H1 (cell line): ENCODE results near the gene TYRO3. TPM values are rescaled to one million over a fixed set of nuclear protein-coding genes. Genes with fewer than 3 reads are reported as not detected.
A peak's percentile ranks its signal among the peaks of the same experiment; 100 is the strongest.

Source experiments
- CTCF ChIA-PET: fragments of 300-600 bp; sonication (Branson Sonifier 250); formaldehyde crosslinking; loops from one replicate; lab custom pipeline; 2021; ENCODE audit not compliant: partially characterized antibody; lab: Charles Lee
- POLR2A ChIA-PET: fragments of 300-600 bp; sonication (Branson Sonifier 250); formaldehyde crosslinking; loops from one replicate; lab custom pipeline; 2021; ENCODE audit warnings: inconsistent platforms; ENCODE audit not compliant: partially characterized antibody; lab: Charles Lee
- DNase-seq, 2 experiments: peaks; one replicate each; pipeline versions ENCODE4 v3.0.0 to v3.0.0-alpha.2; 2010 to 2022; ENCODE audit warnings: low spot score in 2 of 2, low read depth in 1 of 2, mixed read lengths in 1 of 2
- FAIRE-seq: peaks from 2 replicates; lab custom pipeline; 2011; peaks lifted over from hg19 to GRCh38; lab: Jason Lieb, UNC
- H2AFZ ChIP-seq: 2 replicates; pipeline ENCODE4 v1.8.1; 2012; ENCODE audit warnings: low read length, inconsistent platforms
- H2AK5ac ChIP-seq: 2 replicates; pipeline ENCODE4 v1.6.1; 2013; ENCODE audit warnings: low read depth, low read length
- H2BK120ac ChIP-seq: replicated peaks from 2 replicates; pipeline ENCODE3; 2013; ENCODE audit warnings: low read depth, low read length, inconsistent platforms
- H2BK12ac ChIP-seq: 2 replicates; pipeline ENCODE4 v1.6.1; 2013; ENCODE audit warnings: low read depth, low read length
- H2BK15ac ChIP-seq: 2 replicates; pipeline ENCODE4 v1.6.1; 2013; ENCODE audit warnings: low read length
- H2BK20ac ChIP-seq: 2 replicates; pipeline ENCODE4 v1.6.1; 2013; ENCODE audit warnings: low read length
- H2BK5ac ChIP-seq: 2 replicates; pipeline ENCODE4 v1.6.1; 2013; ENCODE audit warnings: low read depth, low read length
- H3K14ac ChIP-seq: 2 replicates; pipeline ENCODE4 v1.6.1; 2013; ENCODE audit warnings: inconsistent platforms; ENCODE audit not compliant: insufficient read length
- H3K18ac ChIP-seq: 2 replicates; pipeline ENCODE4 v1.6.1; 2013; ENCODE audit warnings: low read length; ENCODE audit errors: extremely low read depth
- H3K23ac ChIP-seq: 2 replicates; pipeline ENCODE4 v1.6.1; 2013; ENCODE audit warnings: inconsistent platforms; ENCODE audit not compliant: insufficient read length
- H3K23me2 ChIP-seq: 2 replicates; pipeline ENCODE4 v1.6.1; 2013; ENCODE audit warnings: low read depth, low read length
- H3K27ac ChIP-seq: 2 replicates; pipeline ENCODE4 v1.6.1; 2011; ENCODE audit warnings: low read depth, low read length, inconsistent platforms
- H3K27me3 ChIP-seq, 4 experiments: replicated peaks in 1 of 4; 1 replicate in 1 of 4; 2 replicates in 3 of 4; pipeline versions ENCODE4 v1.6.1 to v1.8.1; 2011 to 2013; ENCODE audit warnings: low read length in 3 of 4, mild to moderate bottlenecking in 3 of 4, inconsistent platforms in 2 of 4, mixed read lengths in 2 of 4, moderate library complexity in 1 of 4; ENCODE audit not compliant: control insufficient read depth in 3 of 4, insufficient read depth in 3 of 4; ENCODE audit errors: extremely low read depth in 1 of 4
- H3K36me3 ChIP-seq, 4 experiments: 2 replicates each; pipeline versions ENCODE4 v1.6.1 to v1.8.1; 2011 to 2013; ENCODE audit warnings: mild to moderate bottlenecking in 4 of 4, low read length in 3 of 4, moderate library complexity in 2 of 4, control low read depth in 1 of 4, inconsistent platforms in 1 of 4; ENCODE audit not compliant: insufficient read depth in 4 of 4, control insufficient read depth in 2 of 4
- H3K4ac ChIP-seq: replicated peaks from 2 replicates; pipeline ENCODE3; 2013; ENCODE audit warnings: low read length, low read depth, mixed read lengths, inconsistent platforms; ENCODE audit not compliant: insufficient read length
- H3K4me1 ChIP-seq, 4 experiments: replicated peaks in 1 of 4; 1 replicate in 1 of 4; 2 replicates in 3 of 4; pipeline versions ENCODE4 v1.6.1 to v1.8.1; 2011 to 2013; ENCODE audit warnings: low read length in 3 of 4, inconsistent platforms in 2 of 4, mixed read lengths in 1 of 4; ENCODE audit not compliant: insufficient read depth in 4 of 4, control insufficient read depth in 3 of 4
- H3K4me2 ChIP-seq, 2 experiments: 2 replicates each; pipeline versions ENCODE4 v1.6.1 to v1.8.1; 2011 to 2013; ENCODE audit warnings: low read depth in 2 of 2, low read length in 2 of 2, control low read depth in 1 of 2, inconsistent platforms in 1 of 2, mild to moderate bottlenecking in 1 of 2; ENCODE audit not compliant: insufficient read depth in 1 of 2
- H3K4me3 ChIP-seq, 4 experiments: fragments of 200-600, 300-600 bp in 1 of 4; sonication (generic), shearing (Covaris generic), sonication (Bioruptor Twin) in 1 of 4; 2 replicates each; pipeline versions ENCODE4 v1.5.1 to v1.8.1; 2011 to 2016; ENCODE audit warnings: low read length in 4 of 4, low read depth in 3 of 4, control low read depth in 2 of 4, inconsistent platforms in 2 of 4, mild to moderate bottlenecking in 2 of 4, mixed read lengths in 1 of 4, moderate library complexity in 1 of 4; ENCODE audit not compliant: insufficient read depth in 2 of 4; ENCODE audit errors: extremely low read depth in 1 of 4
- H3K56ac ChIP-seq: replicated peaks from 2 replicates; pipeline ENCODE3; 2013; ENCODE audit warnings: low read depth, mild to moderate bottlenecking, mixed read lengths, low read length, inconsistent platforms; ENCODE audit not compliant: insufficient read length
- H3K79me1 ChIP-seq: 2 replicates; pipeline ENCODE4 v1.6.1; 2013; ENCODE audit warnings: low read depth, low read length, control low read depth
- H3K79me2 ChIP-seq, 2 experiments: 2 replicates each; pipeline versions ENCODE4 v1.6.1 to v1.8.1; 2012 to 2013; ENCODE audit warnings: low read length in 2 of 2, mild to moderate bottlenecking in 2 of 2, inconsistent platforms in 1 of 2; ENCODE audit not compliant: insufficient read depth in 2 of 2, control insufficient read depth in 1 of 2
- H3K9ac ChIP-seq, 4 experiments: replicated peaks in 1 of 4; 1 replicate in 1 of 4; 2 replicates in 3 of 4; pipeline versions ENCODE4 v1.6.1 to v1.8.1; 2011 to 2013; ENCODE audit warnings: low read depth in 3 of 4, low read length in 3 of 4, control low read depth in 2 of 4, mild to moderate bottlenecking in 2 of 4, moderate library complexity in 2 of 4, inconsistent platforms in 1 of 4; ENCODE audit errors: extremely low read depth in 1 of 4
- H3K9me3 ChIP-seq, 2 experiments: 2 replicates each; pipeline versions ENCODE4 v1.6.1 to v1.8.1; 2012 to 2013; ENCODE audit warnings: mild to moderate bottlenecking in 2 of 2, moderate library complexity in 2 of 2, control low read depth in 1 of 2, inconsistent platforms in 1 of 2, low read depth in 1 of 2, low read length in 1 of 2, mixed read lengths in 1 of 2; ENCODE audit not compliant: insufficient read depth in 2 of 2
- H4K20me1 ChIP-seq, 2 experiments: replicated peaks in 1 of 2; 2 replicates each; pipeline versions ENCODE3 to v1.8.1; 2011 to 2013; ENCODE audit warnings: inconsistent platforms in 2 of 2, low read length in 2 of 2, mild to moderate bottlenecking in 1 of 2; ENCODE audit not compliant: insufficient read depth in 2 of 2, control insufficient read depth in 1 of 2
- H4K5ac ChIP-seq: 2 replicates; pipeline ENCODE4 v1.6.1; 2013; ENCODE audit warnings: low read length, low read depth, mixed read lengths, inconsistent platforms; ENCODE audit not compliant: insufficient read length
- H4K8ac ChIP-seq: 2 replicates; pipeline ENCODE4 v1.8.0; 2013; ENCODE audit warnings: mild to moderate bottlenecking, moderate library complexity, low read length, inconsistent platforms; ENCODE audit not compliant: insufficient read depth; ENCODE audit errors: extremely low read depth
- H4K91ac ChIP-seq: replicated peaks from 2 replicates; pipeline ENCODE3; 2013; ENCODE audit warnings: low read length, mixed read lengths, inconsistent platforms; ENCODE audit not compliant: insufficient read length
- CEBPB ChIP-seq: IDR thresholded peaks from 2 replicates; pipeline ENCODE4 v1.6.1; 2012; ENCODE audit warnings: low read depth, low read length
- KDM4A ChIP-seq: IDR thresholded peaks from one replicate; pipeline ENCODE4 v1.7.1; 2012; ENCODE audit warnings: low read depth, mild to moderate bottlenecking, moderate library complexity, low read length, inconsistent platforms; ENCODE audit not compliant: severe bottlenecking
- WGBS, 2 experiments: shearing (Covaris generic) in 1 of 2; methylation state at CpG; one replicate each; pipeline versions ENCODE4 v1.1.6 to v1.1.7; 2013 to 2015; ENCODE audit warnings: low lambda C conversion rate in 2 of 2, mixed read lengths in 2 of 2, inconsistent platforms in 1 of 2, low coverage in 1 of 2, missing lambda C conversion rate in 1 of 2; ENCODE audit not compliant: insufficient replicate concordance in 2 of 2, insufficient coverage in 1 of 2, insufficient read length in 1 of 2; ENCODE audit errors: extremely low coverage in 1 of 2, missing lambda C conversion rate in 1 of 2; 5-methylcytosine and 5-hydroxymethylcytosine counted together
- polyA plus RNA-seq, 7 experiments: library from polyadenylated mRNA; depleted of rRNA in 3 of 7; stranded (reverse) in 5 of 7; unstranded in 2 of 7; fragments of >200 nt in 5 of 7; fragments of 200-250 nt in 2 of 7; gene quantifications; 1 replicate in 5 of 7; 2 replicates in 1 of 7; 4 replicates in 1 of 7; pipeline versions ENCODE4 v1.2.1 to v1.2.3, GENCODE V29; 2011 to 2013; ENCODE audit warnings: missing spikeins in 2 of 7, mixed read lengths in 2 of 7
- total RNA-seq: library from RNA; stranded (reverse); fragmentation: NEBNext Ultra II Directional; extraction: Animal tissue kit (Norgen Biotek cat#: 25700); gene quantifications from 2 replicates; pipeline ENCODE4 v1.2.1, GENCODE V29; 2021

The TYRO3 gene
- total and polyA plus RNA-seq, 2 of the 8 experiments (the other 6 are each of a cell fraction or from before 2014, with no cell fraction given): 82.7 to 98.8 TPM

GRCh38 chr15:41550066-41550775 lies 8.8 kb upstream of the TYRO3 start:
- no peaks in the 10 kb centered on the region for H3K79me1 ChIP-seq
- no peak overlapping the region for H2BK20ac ChIP-seq
- CTCF ChIA-PET: interaction anchor here (0.7 kb wide), 1 partner anchor 11 kb away, joined by 3 read pairs; no protein-coding TSS in a partner anchor
- no peak overlapping the region for H3K56ac ChIP-seq
- no peak overlapping the region for H2AK5ac ChIP-seq
- no peak for FAIRE-seq
- H3K14ac ChIP-seq: no peak overlapping the region
- no peak overlapping the region for H3K9ac ChIP-seq
- no peak overlapping the region for H3K23ac ChIP-seq
- TF ChIP-seq KDM4A (no peak), CEBPB (0 out of 2 replicates have a peak, but pooled peaks have one; percentile 19)
- TF ChIP-seq, all 59 proteins: peak for 1
- Histone ChIP-seq H3K4me1 (no peaks in the 10 kb centered on the region), H3K4ac (no peak overlapping the region), H2BK12ac (no peak overlapping the region), H3K9me3 (no peaks in the 10 kb centered on the region), H3K23me2 (peaks cover 2% of the 10 kb centered on the region; the same call in 1 of the 2 replicates), H3K18ac (no peak overlapping the region), H4K91ac (no peak overlapping the region), H4K5ac (no peak overlapping the region), H3K36me3 (no peaks in the 10 kb centered on the region), H3K4me3 (no peak overlapping the region), H2BK120ac (no peak overlapping the region), H4K8ac (no peak overlapping the region), H2AFZ (no peak overlapping the region), H2BK15ac (no peak overlapping the region), H2BK5ac (no peak overlapping the region), H3K79me2 (no peaks in the 10 kb centered on the region), H3K27me3 (0 out of 7 replicates have a peak, but pooled peaks cover 0 to 3% (median 0%) of the 10 kb centered on the region in 4 experiments), H3K27ac (no peak overlapping the region), H3K4me2 (no peak overlapping the region), H4K20me1 (peaks cover 0 to 1% of the 10 kb centered on the region in 2 experiments)
- POLR2A ChIA-PET: interaction anchor here (2.9 kb wide), 1 partner anchor 11 kb away, joined by 9 read pairs; no protein-coding TSS in a partner anchor
- 89% methylated on average over 9 of the region's 9 CpGs; no CpG with 5 or more reads in 1 of the 2 experiments for WGBS, 2 experiments
- DNase-seq: no peak
